ENCODE data around the gene SPDYC. TPM values are rescaled to one million over a fixed set of nuclear protein-coding genes. Genes with fewer than 3 reads are reported as not detected.

The SPDYC gene
- total RNA-seq, 1 donor from 2014 or later, result not detected

DNA sequence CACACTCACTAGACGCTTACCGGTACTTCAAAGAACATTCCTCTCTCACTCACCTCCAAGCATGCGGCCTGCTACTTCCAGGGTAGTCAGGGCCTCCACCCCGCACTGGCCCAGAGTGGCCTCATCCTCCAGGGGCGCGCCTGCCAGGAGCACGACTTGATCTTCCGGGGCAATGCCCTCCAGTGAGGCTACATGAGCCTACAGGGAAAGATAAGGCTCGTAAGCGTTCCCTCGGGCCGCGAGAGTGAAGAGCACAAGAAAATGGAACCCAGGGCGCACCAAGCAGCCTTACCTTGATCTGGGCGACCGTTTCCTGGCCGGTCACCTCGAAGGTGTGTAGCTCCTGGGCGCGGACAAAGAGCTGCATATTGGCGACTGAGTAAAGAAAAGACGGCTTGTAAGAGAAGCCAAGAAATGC, 48.6 kb upstream of the SPDYC start:
- Histone ChIP-seq H3K4me3 (ENCODE audit: insufficient read depth, low read depth, low read length) (peak overlapping the region; percentile 95), H3K27ac (ENCODE audit: low read depth, low read length) (peak overlapping the region; percentile 82), H3K9ac (ENCODE audit: low read length) (peak overlapping the region; percentile 98), H3K9me3 (ENCODE audit: insufficient read depth, low read depth, low read length) (no peaks in the 10 kb centered on the region), H2AFZ (ENCODE audit: low read depth, low read length) (peak overlapping the region; percentile 80), H3K27me3 (ENCODE audit: insufficient read depth, low read length) (no peaks in the 10 kb centered on the region), H4K20me1 (ENCODE audit: insufficient read depth, low read length) (peaks cover 33% of the 10 kb centered on the region), H3K4me1 (ENCODE audit: insufficient read depth, low read length) (peaks cover 19% of the 10 kb centered on the region), H3K4me2 (ENCODE audit: low read length) (peak overlapping the region; percentile 97), H3K79me2 (ENCODE audit: insufficient read depth, low read length) (peaks cover 64% of the 10 kb centered on the region), H3K36me3 (ENCODE audit: insufficient read depth, low read length) (peaks cover 19% of the 10 kb centered on the region)
- FAIRE-seq, result no peak
- no peak for DNase-seq (ENCODE audit: low read depth)
- Mint-ChIP-seq H3K4me3 (ENCODE audit: unreplicated experiment) (peak overlapping the region; percentile 100), H3K36me3 (ENCODE audit: low read depth, unreplicated experiment) (peaks cover 13% of the 10 kb centered on the region), H3K4me1 (ENCODE audit: low read depth, unreplicated experiment) (peaks cover 12% of the 10 kb centered on the region), H3K9me3 (ENCODE audit: unreplicated experiment) (no peaks in the 10 kb centered on the region), H3K27ac (ENCODE audit: unreplicated experiment) (peak overlapping the region; percentile 99), H3K27me3 (ENCODE audit: low read depth, unreplicated experiment) (no peaks in the 10 kb centered on the region)
- TF ChIP-seq EZH2 (IDR thresholded peaks at IDR 0.05; ENCODE audit: insufficient read depth, low read length), result no peak
- TF ChIP-seq, protein P1, sequence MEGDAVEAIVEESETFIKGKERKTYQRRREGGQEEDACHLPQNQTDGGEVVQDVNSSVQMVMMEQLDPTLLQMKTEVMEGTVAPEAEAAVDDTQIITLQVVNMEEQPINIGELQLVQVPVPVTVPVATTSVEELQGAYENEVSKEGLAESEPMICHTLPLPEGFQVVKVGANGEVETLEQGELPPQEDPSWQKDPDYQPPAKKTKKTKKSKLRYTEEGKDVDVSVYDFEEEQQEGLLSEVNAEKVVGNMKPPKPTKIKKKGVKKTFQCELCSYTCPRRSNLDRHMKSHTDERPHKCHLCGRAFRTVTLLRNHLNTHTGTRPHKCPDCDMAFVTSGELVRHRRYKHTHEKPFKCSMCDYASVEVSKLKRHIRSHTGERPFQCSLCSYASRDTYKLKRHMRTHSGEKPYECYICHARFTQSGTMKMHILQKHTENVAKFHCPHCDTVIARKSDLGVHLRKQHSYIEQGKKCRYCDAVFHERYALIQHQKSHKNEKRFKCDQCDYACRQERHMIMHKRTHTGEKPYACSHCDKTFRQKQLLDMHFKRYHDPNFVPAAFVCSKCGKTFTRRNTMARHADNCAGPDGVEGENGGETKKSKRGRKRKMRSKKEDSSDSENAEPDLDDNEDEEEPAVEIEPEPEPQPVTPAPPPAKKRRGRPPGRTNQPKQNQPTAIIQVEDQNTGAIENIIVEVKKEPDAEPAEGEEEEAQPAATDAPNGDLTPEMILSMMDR (IDR thresholded peaks at IDR 0.05; ENCODE audit: insufficient read depth, low read depth, low read length), result no peak

DNA sequence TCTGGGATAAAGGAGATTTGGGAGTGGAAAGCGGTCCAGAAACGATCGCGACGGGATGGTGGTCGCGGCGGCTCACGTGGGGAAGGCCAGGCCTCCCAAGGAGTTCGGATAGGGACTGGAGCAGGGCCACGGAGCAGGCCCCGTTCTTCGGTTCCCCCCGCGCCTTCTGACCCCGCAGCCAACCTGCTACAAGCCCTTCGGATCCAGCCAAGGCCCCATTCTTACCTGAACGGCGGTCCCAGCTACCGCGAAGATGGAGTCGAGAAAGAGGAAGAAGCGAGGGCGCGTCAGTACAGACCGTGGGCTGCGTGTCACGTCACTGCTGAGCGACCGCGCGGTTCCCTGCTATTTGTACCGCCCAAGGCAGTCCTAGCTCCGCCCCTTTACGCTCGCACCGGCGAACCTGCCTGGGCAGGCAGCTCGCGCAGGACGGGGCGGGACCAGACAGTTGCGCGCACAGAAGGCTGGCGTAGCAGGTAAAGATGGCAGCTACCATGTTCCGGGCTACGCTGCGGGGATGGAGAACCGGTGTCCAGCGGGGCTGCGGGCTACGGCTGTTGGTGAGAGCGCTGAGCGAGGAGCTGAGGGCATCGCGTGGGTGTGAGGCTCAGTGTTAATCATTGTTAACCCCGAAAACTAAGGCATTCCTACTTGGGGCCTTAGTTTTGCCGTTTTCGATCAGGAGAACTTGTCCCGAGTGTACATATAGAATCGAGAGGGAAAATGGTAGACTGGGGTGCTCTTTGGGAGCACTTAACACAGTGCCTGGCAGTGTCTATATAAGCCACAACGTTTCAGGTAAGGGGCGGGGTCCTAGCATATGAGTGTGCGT, 48.0 kb upstream of the SPDYC start, which contains the start of the genes FAU and MRPL49:
TSS of gene FAU (minus strand) at position 270 of the 832 bp plus-strand sequence. CDS start 321 bp downstream, outside the sequence.
TSS of gene MRPL49 (plus strand) at position 457 of the 832 bp plus-strand sequence. CDS start at position 483, 26 bp downstream.
- Mint-ChIP-seq H3K4me3 (ENCODE audit: unreplicated experiment) (peak within 1 kb of the TSS; percentile 100), H3K4me1 (ENCODE audit: low read depth, unreplicated experiment) (peaks cover 12% of the 10 kb centered on the region), H3K27ac (ENCODE audit: unreplicated experiment) (peak within 1 kb of the TSS; percentile 99), H3K27me3 (ENCODE audit: low read depth, unreplicated experiment) (no peaks in the 10 kb centered on the region), H3K9me3 (ENCODE audit: unreplicated experiment) (no peaks in the 10 kb centered on the region), H3K36me3 (ENCODE audit: low read depth, unreplicated experiment) (peaks cover 18% of the 10 kb centered on the region)
- TF ChIP-seq, protein P1 (IDR thresholded peaks at IDR 0.05; ENCODE audit: insufficient read depth, low read depth, low read length), result no peak
- TF ChIP-seq EZH2 (IDR thresholded peaks at IDR 0.05; ENCODE audit: insufficient read depth, low read length), result no peak
- Histone ChIP-seq H3K27me3 (ENCODE audit: insufficient read depth, low read length) (no peaks in the 10 kb centered on the region), H3K9me3 (ENCODE audit: insufficient read depth, low read depth, low read length) (no peaks in the 10 kb centered on the region), H3K36me3 (ENCODE audit: insufficient read depth, low read length) (peaks cover 24% of the 10 kb centered on the region), H3K27ac (ENCODE audit: low read depth, low read length) (peak within 1 kb of the TSS; percentile 82), H3K9ac (ENCODE audit: low read length) (peak within 1 kb of the TSS; percentile 98), H3K4me1 (ENCODE audit: insufficient read depth, low read length) (peaks cover 13% of the 10 kb centered on the region), H3K4me2 (ENCODE audit: low read length) (peak within 1 kb of the TSS; percentile 97), H3K79me2 (ENCODE audit: insufficient read depth, low read length) (peaks cover 58% of the 10 kb centered on the region), H2AFZ (ENCODE audit: low read depth, low read length) (peak within 1 kb of the TSS; percentile 80), H3K4me3 (ENCODE audit: insufficient read depth, low read depth, low read length) (peak within 1 kb of the TSS; percentile 95), H4K20me1 (ENCODE audit: insufficient read depth, low read length) (peaks cover 38% of the 10 kb centered on the region)
- FAIRE-seq, result no peak
- DNase-seq (ENCODE audit: low read depth), result peak; percentile 92

All from astrocyte (in vitro differentiated cells and primary cell).